ENCODE measurements around the gene SOBP.
"Not testable (repeated sequence)": the region's sequence is repeated elsewhere in the genome, so short reads cannot be mapped to it uniquely, and the experiment has no call there.

The SOBP gene

DNA sequence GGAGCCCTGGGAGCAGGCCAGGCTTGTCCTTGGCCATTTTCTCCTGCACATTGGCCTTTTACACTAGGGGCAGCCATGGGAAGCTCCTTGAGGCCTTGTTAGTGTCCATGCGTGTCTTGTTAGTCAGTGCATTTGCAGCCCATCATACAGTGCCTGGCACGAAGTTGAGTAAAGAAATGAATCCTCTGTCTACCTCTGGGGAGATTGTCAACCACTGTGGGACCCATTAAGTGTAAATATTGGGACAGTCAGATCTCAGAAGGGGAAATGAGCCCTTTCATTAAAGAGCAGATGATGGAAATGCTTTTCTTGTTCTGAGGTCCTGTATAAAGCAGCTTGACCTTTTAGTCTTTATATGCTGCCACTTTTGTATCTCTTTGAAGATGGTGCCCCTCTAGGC, 33.9 kb downstream of the SOBP start:
- no peak for DNase-seq (ENCODE audit: low spot score)

GRCh38 chr6:107524626-107525025, 34.7 kb downstream of the SOBP start:
- DNase-seq (ENCODE audit: low spot score), result no peak

- no peak for DNase-seq (ENCODE audit: low spot score)
These were observed 42.0 kb downstream of the SOBP start for GRCh38 chr6:107531868-107532267.

GRCh38 chr6:107532706-107533105, 42.8 kb downstream of the SOBP start:
- DNase-seq (ENCODE audit: low spot score), result no peak

GRCh38 chr6:107533415-107534059, 43.6 kb downstream of the SOBP start:
- DNase-seq (ENCODE audit: low spot score), result no peak

GRCh38 chr6:107534571-107535141, 44.7 kb downstream of the SOBP start:
- no peak for DNase-seq (ENCODE audit: low spot score)

DNA sequence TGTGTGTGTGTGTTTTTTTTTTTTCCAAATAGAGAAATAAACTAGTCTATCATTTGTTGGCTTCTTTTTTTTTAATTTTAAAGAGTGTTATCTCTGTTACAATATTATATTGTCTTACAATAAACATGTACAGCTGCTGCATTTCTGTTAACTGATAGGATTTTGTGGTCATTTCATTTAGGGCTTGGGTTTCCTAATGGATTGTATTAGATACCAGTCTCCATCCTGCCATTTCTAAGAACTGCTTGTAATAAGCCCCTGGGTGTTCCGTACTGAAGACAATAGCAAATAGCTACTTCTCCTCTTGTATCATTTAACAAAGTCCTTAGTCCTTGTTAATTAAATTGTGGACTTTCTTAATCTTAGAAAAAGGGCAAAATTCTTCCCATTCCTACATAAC, 45.7 kb downstream of the SOBP start:
- no peak for DNase-seq (ENCODE audit: low spot score)

GRCh38 chr6:107536180-107536961, 46.5 kb downstream of the SOBP start:
- DNase-seq (ENCODE audit: low spot score), result no peak

DNA sequence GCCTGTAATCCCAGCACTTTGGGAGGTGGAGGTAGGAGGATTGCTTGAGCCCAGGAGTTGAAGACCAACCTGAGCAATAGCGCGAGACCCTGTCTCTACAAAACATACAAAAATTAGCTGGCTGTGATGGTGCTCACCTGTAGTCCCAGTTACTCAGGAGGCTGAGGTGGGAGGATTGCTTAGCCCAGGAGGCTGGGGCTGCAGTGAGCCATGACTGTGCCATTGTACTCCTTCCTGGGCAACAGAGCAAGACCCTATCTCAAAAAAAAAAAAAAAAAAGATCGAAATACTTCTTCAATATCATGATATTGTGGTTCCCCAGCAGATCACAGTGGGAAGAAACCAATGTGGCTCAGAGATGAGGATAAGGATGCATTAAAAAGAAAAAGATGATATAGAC, 47.6 kb downstream of the SOBP start:
- no peak for DNase-seq (ENCODE audit: low spot score)

DNA sequence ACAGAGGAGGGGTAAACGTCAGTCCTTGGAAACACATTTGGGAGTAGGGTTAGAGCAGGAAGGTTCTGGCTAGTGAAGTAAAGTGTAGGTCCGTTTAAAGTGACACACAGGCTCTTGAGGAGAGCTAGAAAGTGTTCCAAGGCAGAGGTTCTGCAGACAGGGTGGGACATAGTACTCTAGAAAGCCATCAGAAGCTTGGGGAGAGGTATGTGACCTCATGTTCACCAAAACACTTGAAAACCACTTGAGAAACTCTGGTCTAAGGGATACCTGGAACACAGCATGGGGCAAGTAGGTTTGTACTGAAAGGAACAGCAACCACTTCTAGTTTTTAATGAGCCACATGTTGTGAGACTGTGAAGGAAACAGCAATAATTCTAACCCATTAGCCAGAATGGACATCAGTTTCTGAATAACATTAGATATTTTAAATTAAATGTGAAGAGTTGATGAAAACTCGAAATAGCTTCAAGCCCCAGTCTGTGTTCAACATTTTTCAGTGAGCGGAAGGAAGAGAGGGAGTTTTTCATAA, 49.0 kb downstream of the SOBP start:
- no peak for DNase-seq (ENCODE audit: low spot score)

GRCh38 chr6:107539409-107539808, 49.5 kb downstream of the SOBP start:
- peak; percentile 11 for DNase-seq (ENCODE audit: low spot score)

DNA sequence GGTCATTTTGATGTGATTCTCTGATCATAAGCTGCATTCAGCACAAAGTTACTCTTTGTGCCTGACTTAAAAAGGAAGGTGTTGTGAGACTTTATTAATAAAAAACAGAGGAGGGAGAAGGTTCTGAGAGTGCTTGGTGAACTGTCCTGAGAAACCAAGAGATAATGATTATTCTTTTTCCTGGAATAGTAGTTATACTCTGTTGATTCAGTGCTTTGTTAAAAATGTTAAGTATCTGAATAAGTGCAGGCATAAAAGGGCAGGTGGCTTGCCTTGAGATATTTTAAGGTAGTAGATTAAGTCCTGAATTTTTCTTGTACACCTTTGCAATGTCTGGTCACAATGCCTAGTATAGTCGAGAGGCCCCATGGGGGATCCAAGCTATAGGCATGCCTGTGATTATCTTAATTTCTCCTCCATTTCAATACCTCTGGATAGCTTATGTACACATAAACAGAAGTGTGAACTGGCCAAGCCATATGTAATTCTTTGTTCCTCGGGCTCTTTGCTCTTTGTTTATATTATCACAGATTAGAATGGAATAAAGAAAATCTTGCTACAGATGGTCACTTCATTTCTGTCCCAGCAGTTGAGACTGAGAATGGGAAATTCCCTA, 50.0 kb downstream of the SOBP start:
- no peak for DNase-seq (ENCODE audit: low spot score)

- DNase-seq (ENCODE audit: low spot score), result no peak
These were observed 50.5 kb downstream of the SOBP start for GRCh38 chr6:107540465-107540857.

DNA sequence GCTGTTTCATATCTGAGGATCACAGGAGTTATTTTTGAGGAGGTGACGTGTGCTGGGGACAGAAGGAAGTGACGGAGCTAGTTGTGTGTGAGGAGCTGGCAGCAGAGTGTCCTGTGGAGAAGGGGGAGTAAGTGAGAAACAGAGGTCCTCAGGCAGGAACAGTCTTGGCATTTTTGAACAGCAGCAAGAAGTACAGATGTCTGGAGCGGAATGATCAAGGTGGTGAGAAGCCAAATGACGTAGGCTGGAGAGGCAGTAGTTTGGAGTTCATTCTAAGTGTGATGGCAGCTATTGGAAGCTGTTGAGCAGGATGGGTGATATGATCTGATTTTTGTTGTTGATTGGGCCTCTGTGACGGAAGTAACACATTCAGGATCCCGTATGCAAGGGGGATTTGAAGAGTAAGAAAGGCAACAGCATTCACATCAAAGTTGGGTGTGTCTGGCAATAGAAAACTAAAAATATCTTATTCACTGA, 52.3 kb downstream of the SOBP start:
- no peak for DNase-seq (ENCODE audit: low spot score)

GRCh38 chr6:107543088-107543487, 53.2 kb downstream of the SOBP start:
- DNase-seq (ENCODE audit: low spot score), result no peak

DNA sequence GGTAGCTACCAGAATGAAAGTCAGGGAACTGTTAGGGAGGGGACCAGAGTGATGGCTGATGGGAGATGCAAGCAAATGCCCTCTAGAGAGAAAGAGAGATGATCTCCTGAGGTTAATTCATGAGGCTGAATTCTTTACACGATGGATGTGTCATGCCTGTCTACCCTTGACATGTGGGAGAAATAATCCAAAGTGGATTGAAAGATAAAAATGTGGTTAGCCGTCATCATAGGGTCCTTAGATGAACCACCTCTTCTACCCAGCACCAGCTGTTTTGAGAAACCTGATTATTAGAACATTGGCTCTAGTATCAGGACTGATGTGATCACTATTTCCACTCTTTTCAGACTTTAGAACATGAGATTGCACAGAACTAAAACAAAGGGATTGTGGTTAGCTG, 53.6 kb downstream of the SOBP start:
- DNase-seq (ENCODE audit: low spot score), result no peak

DNA sequence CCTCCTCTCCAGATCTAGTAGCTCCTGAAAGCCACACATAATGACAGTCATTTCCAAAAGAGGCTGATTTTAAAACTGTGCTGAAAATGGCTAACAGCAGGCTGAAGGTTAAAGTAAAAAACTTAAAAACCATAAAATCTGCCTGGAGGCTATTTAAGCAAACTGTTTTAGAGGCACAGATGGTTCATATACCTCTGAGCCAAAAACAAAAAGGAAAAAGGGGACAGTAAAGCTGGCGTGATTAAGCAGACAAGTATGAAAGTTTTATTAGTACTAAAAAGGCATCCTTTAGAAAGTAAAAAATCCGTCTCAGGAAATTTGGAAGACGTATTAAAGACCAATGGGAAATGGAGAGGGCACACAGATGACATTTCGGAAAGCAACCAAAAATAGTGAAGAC, 55.8 kb downstream of the SOBP start:
- no peak for DNase-seq (ENCODE audit: low spot score)

DNA sequence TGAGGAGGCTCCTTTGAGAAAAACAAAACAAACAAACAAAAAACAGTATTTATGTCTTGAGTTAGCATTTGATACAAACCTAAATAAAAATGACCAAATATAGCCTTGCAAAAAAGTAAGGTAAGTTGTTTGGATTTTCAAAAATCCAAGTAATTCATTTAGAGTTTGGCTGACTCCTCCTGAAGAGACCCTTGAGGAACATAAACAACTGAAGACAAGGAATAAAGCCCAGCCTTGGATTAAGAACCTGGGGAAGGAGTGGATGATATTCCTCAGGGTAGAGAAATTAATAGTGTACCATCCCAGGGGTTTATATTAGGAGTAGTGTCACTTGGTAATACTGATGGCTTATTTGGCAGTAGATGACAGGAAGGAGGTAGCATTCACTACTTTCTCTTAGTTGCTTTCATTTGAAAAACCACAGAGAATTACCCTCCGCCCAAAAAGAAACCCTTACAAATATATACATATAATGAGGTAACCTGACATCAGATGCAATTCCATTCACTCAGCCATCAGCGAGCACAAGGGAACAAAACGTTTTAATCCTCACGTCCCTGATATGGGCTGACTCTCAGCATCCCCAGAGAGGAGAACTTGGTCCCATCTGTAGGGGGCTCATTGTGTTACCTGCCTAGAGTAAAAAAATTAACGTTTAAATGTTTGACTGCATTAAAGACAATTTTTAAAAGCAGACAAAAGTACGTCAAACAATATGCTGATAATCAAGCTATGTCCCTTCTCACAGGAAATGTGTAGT, 57.0 kb downstream of the SOBP start:
- no peak for DNase-seq (ENCODE audit: low spot score)

DNA sequence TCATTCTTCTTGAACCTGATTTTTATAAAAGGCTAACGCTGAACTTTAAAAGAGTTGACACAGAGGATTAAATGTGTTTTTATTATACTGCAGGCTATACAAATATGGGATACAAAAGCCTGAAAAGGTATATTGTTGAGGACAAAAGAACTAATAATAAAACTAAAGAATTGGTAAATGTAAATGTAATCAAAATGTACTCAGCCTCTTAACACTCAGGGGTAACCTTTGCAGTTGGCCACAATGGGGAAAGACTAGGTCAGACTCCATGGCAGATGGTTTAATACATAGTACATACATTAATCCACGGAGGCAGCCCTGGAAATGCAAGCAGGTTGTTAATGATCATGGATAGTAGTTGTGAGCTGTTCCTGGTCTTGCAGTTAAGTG, 57.5 kb downstream of the SOBP start:
- no peak for DNase-seq (ENCODE audit: low spot score)

DNA sequence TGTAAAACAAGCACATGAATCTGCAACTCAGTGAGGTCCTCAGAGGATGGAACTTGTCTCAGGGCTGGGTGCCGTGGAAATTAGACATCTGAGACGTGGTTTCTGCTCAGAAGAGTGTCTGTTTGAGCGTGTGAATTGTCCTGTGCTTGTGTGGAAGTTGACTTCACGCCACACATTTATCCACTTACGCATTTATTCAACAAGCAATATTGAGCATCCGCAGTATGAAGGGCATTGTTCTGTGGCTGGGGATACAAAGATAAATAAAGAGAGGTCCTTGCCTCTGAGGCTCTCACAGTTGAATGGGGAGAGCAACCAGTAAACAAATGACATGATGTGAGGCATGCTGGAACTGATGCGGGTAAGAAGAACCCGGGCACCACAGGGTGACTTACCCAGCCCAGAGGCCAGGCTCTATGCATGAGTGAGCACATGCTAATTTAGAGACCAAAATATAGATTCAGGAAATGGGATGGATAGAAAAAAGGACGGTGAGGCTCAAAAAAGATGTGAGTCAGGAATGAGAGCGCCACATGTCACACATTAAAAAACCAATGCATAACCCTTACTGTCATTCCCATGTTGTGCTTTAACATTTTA, 60.4 kb downstream of the SOBP start:
- DNase-seq (ENCODE audit: low spot score), result no peak

GRCh38 chr6:107550906-107551305, 61.0 kb downstream of the SOBP start:
- DNase-seq (ENCODE audit: low spot score), result no peak

- DNase-seq (ENCODE audit: low spot score), result not testable (repeated sequence)
These were observed 63.2 kb downstream of the SOBP start for GRCh38 chr6:107553121-107553520.

Data from LoVo (cell line).